Cardiac muscle cell (in vitro differentiated cells and primary cell): ENCODE results near the gene ZFP90. TPM values are rescaled to one million over a fixed set of nuclear protein-coding genes. Genes with fewer than 3 reads are reported as not detected.

Experiments
- DNase-seq, 2 donors: peaks; one replicate each; pipeline versions ENCODE4 v3.0.0 to v3.0.0-alpha.2; 2010 to 2017; ENCODE audit warnings: low read depth in 1 of 2, low spot score in 1 of 2
- H3K27ac ChIP-seq: fragments of 200-600 bp; sonication (generic); 2 replicates; pipeline ENCODE4 v1.5.1; 2016
- H3K27me3 ChIP-seq: fragments of 200-600 bp; sonication (generic); 2 replicates; pipeline ENCODE4 v1.6.0; 2016; ENCODE audit warnings: control low read depth
- H3K36me3 ChIP-seq: fragments of 200-600 bp; sonication (generic); 2 replicates; pipeline ENCODE4 v1.5.1; 2016; ENCODE audit warnings: control low read depth
- H3K4me1 ChIP-seq: fragments of 200-600 bp; sonication (generic); 2 replicates; pipeline ENCODE4 v1.8.1; 2017; ENCODE audit warnings: low read depth, mild to moderate bottlenecking, mixed run types
- H3K4me3 ChIP-seq: fragments of 200-600 bp; sonication (generic); 2 replicates; pipeline ENCODE4 v1.5.1; 2016; ENCODE audit warnings: mild to moderate bottlenecking
- H3K9me3 ChIP-seq: fragments of 200-600 bp; sonication (generic); 2 replicates; pipeline ENCODE4 v1.5.1; 2017; ENCODE audit warnings: low read depth, mild to moderate bottlenecking, control low read depth
- polyA plus RNA-seq: library from polyadenylated mRNA; unstranded; fragments of >200 nt; fragmentation: Nextera tagmentation; extraction: Ambion mirVana; gene quantifications from 2 replicates; pipeline ENCODE4 v1.2.1, GENCODE V29; 2016
- total RNA-seq: library from RNA; depleted of rRNA; stranded (reverse); fragments of >200 nt; gene quantifications from 2 replicates; pipeline ENCODE4 v1.2.3, GENCODE V29; 2016
- TF ChIP-seq, protein P1 (sequence below): IDR thresholded peaks from 2 replicates; pipeline ENCODE4 v1.5.1; 2012; ENCODE audit warnings: low read depth, mild to moderate bottlenecking, low read length

The ZFP90 gene
- total and polyA plus RNA-seq, 2 experiments from 2014 or later, result 29.1 to 69.3 TPM

DNA sequence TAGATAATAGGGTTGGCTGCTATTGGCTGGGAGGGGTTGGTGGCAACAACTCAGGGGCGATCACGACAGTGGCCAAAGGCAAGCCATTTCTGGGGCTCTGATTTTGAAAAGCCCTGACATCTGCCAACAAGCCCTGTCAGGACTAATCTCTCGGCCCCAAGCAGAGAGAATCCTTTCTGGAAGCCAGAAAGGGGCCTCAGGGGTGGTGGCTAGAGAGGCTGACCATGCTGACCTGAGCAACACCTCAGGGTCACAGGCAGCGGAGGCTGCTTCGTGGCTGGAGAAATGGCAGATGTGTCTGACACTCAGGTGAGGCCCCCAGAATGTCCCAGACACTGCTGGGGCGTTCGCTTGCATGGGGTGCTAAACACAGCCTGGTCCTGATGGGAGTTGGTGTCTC, 35.0 kb upstream of the ZFP90 start:
- TF ChIP-seq, protein P1, sequence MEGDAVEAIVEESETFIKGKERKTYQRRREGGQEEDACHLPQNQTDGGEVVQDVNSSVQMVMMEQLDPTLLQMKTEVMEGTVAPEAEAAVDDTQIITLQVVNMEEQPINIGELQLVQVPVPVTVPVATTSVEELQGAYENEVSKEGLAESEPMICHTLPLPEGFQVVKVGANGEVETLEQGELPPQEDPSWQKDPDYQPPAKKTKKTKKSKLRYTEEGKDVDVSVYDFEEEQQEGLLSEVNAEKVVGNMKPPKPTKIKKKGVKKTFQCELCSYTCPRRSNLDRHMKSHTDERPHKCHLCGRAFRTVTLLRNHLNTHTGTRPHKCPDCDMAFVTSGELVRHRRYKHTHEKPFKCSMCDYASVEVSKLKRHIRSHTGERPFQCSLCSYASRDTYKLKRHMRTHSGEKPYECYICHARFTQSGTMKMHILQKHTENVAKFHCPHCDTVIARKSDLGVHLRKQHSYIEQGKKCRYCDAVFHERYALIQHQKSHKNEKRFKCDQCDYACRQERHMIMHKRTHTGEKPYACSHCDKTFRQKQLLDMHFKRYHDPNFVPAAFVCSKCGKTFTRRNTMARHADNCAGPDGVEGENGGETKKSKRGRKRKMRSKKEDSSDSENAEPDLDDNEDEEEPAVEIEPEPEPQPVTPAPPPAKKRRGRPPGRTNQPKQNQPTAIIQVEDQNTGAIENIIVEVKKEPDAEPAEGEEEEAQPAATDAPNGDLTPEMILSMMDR, result no peak
- no peaks in the 10 kb centered on the region for H3K9me3 ChIP-seq
- H3K27ac ChIP-seq, result no peak overlapping the region
- peaks cover 21% of the 10 kb centered on the region for H3K27me3 ChIP-seq
- H3K36me3 ChIP-seq, result no peaks in the 10 kb centered on the region
- H3K4me1 ChIP-seq, result no peaks in the 10 kb centered on the region
- no peak overlapping the region for H3K4me3 ChIP-seq
- DNase-seq, result no peak

GRCh38 chr16:68506331-68507053, 32.6 kb upstream of the ZFP90 start:
- Histone ChIP-seq H3K4me1 (no peaks in the 10 kb centered on the region), H3K27ac (no peak overlapping the region), H3K36me3 (no peaks in the 10 kb centered on the region), H3K4me3 (no peak overlapping the region), H3K9me3 (no peaks in the 10 kb centered on the region), H3K27me3 (peaks cover 28% of the 10 kb centered on the region)
- DNase-seq, result no peak
- TF ChIP-seq, protein P1, result no peak

- Histone ChIP-seq H3K4me1 (no peaks in the 10 kb centered on the region), H3K9me3 (no peaks in the 10 kb centered on the region), H3K27me3 (peaks cover 28% of the 10 kb centered on the region), H3K4me3 (no peak overlapping the region), H3K36me3 (no peaks in the 10 kb centered on the region), H3K27ac (no peak overlapping the region)
- TF ChIP-seq, protein P1, result no peak
- DNase-seq, result no peak
Observed at GRCh38 chr16:68508013-68508412, 31.1 kb upstream of the ZFP90 start.

GRCh38 chr16:68508641-68509240, 30.4 kb upstream of the ZFP90 start:
- TF ChIP-seq, protein P1, result no peak

DNA sequence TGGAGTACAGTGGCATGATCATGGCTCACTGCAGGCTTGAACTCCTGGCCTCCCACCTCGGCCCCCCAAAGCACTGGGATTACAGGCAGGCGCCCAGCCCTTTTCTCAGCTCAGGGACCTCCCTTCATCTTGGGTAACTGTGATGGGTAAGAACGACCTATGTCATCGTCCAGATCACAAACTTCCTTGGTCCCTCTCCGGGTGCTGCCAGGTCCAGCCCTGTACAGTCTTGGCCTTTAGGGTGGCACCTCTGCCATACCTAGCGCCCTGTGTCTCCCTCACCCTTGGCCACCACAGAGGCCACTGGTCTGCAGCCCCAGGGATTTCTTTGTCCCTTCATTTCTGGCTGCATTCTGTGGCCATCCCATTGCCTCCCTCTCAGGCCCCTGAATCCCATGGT, 29.7 kb upstream of the ZFP90 start:
- Histone ChIP-seq H3K4me3 (no peak overlapping the region), H3K4me1 (no peaks in the 10 kb centered on the region), H3K27me3 (peaks cover 28% of the 10 kb centered on the region), H3K27ac (no peak overlapping the region), H3K36me3 (no peaks in the 10 kb centered on the region), H3K9me3 (no peaks in the 10 kb centered on the region)
- DNase-seq, result no peak
- TF ChIP-seq, protein P1, result no peak

More at GRCh38 chr16:68508641-68509240, 30.4 kb upstream of the ZFP90 start:
- peaks cover 28% of the 10 kb centered on the region for H3K27me3 ChIP-seq
- no peaks in the 10 kb centered on the region for H3K4me1 ChIP-seq
- H3K4me3 ChIP-seq, result no peak overlapping the region
- H3K27ac ChIP-seq, result no peak overlapping the region
- no peak for DNase-seq
- no peaks in the 10 kb centered on the region for H3K9me3 ChIP-seq
- no peaks in the 10 kb centered on the region for H3K36me3 ChIP-seq
